Measurements from ENCODE around the gene VPS35L.

Gene VPS35L

GRCh38 chr16:19703172-19703889 lies 147.8 kb downstream of the VPS35L start:
- H3K9me2 ChIP-seq (replicated peaks; ENCODE audit: control insufficient read depth, low read length) = no peaks in the 10 kb centered on the region
- H3K4me2 ChIP-seq (ENCODE audit: low read length) = no peak overlapping the region
- no peaks in the 10 kb centered on the region for H3K9me3 ChIP-seq (ENCODE audit: control insufficient read depth, insufficient read depth, low read length)
- H3K36me3 ChIP-seq (ENCODE audit: control insufficient read depth, low read length) = peaks cover 81% of the 10 kb centered on the region
- H3K4me3 ChIP-seq (ENCODE audit: low read length) = no peak overlapping the region
- no peaks in the 10 kb centered on the region for H3K27me3 ChIP-seq (ENCODE audit: control insufficient read depth, low read length)
- H3K27ac ChIP-seq (ENCODE audit: low read depth, low read length) = no peak overlapping the region
- TF ChIP-seq CTCF (IDR thresholded peaks at IDR 0.05; ENCODE audit: low read depth, low read length, poor library complexity, severe bottlenecking) = no peak
- TF ChIP-seq EZH2phosphoT487 (IDR thresholded peaks at IDR 0.05; ENCODE audit: borderline replicate concordance, low read length) = no peak
- no peaks in the 10 kb centered on the region for H3K4me1 ChIP-seq (ENCODE audit: control insufficient read depth, low read length)
- no peaks in the 10 kb centered on the region for H4K20me1 ChIP-seq (ENCODE audit: control insufficient read depth, insufficient read depth, low read depth, low read length)
- peaks cover 2% of the 10 kb centered on the region; the same call in 1 of the 2 replicates for H3K79me2 ChIP-seq (ENCODE audit: control insufficient read depth, low read length)
- H3F3A ChIP-seq (ENCODE audit: control insufficient read depth, insufficient read depth) = no peaks in the 10 kb centered on the region

GRCh38 chr16:19704321-19705145 lies 149.0 kb downstream of the VPS35L start:
- H3K27me3 ChIP-seq (ENCODE audit: control insufficient read depth, low read length) = no peaks in the 10 kb centered on the region
- H3F3A ChIP-seq (ENCODE audit: control insufficient read depth, insufficient read depth) = no peaks in the 10 kb centered on the region
- TF ChIP-seq EZH2phosphoT487 (IDR thresholded peaks at IDR 0.05; ENCODE audit: borderline replicate concordance, low read length) (no peak), CTCF (IDR thresholded peaks at IDR 0.05; ENCODE audit: low read depth, low read length, poor library complexity, severe bottlenecking) (no peak)
- H3K27ac ChIP-seq (ENCODE audit: low read depth, low read length) = no peak overlapping the region
- H3K79me2 ChIP-seq (ENCODE audit: control insufficient read depth, low read length) = peaks cover 2% of the 10 kb centered on the region; the same call in 1 of the 2 replicates
- no peaks in the 10 kb centered on the region for H4K20me1 ChIP-seq (ENCODE audit: control insufficient read depth, insufficient read depth, low read depth, low read length)
- H3K36me3 ChIP-seq (ENCODE audit: control insufficient read depth, low read length) = peaks cover 82% of the 10 kb centered on the region
- no peaks in the 10 kb centered on the region for H3K4me1 ChIP-seq (ENCODE audit: control insufficient read depth, low read length)
- no peak overlapping the region for H3K4me2 ChIP-seq (ENCODE audit: low read length)
- no peaks in the 10 kb centered on the region for H3K9me3 ChIP-seq (ENCODE audit: control insufficient read depth, insufficient read depth, low read length)
- H3K4me3 ChIP-seq (ENCODE audit: low read length) = no peak overlapping the region
- H3K9me2 ChIP-seq (replicated peaks; ENCODE audit: control insufficient read depth, low read length) = no peaks in the 10 kb centered on the region

- Histone ChIP-seq H3K27me3 (ENCODE audit: control insufficient read depth, low read length) (no peaks in the 10 kb centered on the region), H3K9me2 (replicated peaks; ENCODE audit: control insufficient read depth, low read length) (no peaks in the 10 kb centered on the region), H4K20me1 (ENCODE audit: control insufficient read depth, insufficient read depth, low read depth, low read length) (no peaks in the 10 kb centered on the region), H3K9me3 (ENCODE audit: control insufficient read depth, insufficient read depth, low read length) (no peaks in the 10 kb centered on the region), H3K79me2 (ENCODE audit: control insufficient read depth, low read length) (peaks cover 2% of the 10 kb centered on the region; the same call in 1 of the 2 replicates), H3K27ac (ENCODE audit: low read depth, low read length) (no peak overlapping the region), H3K4me3 (ENCODE audit: low read length) (no peak overlapping the region), H3F3A (ENCODE audit: control insufficient read depth, insufficient read depth) (no peaks in the 10 kb centered on the region), H3K36me3 (ENCODE audit: control insufficient read depth, low read length) (peaks cover 84% of the 10 kb centered on the region), H3K4me2 (ENCODE audit: low read length) (no peak overlapping the region), H3K4me1 (ENCODE audit: control insufficient read depth, low read length) (no peaks in the 10 kb centered on the region)
- TF ChIP-seq CTCF (IDR thresholded peaks at IDR 0.05; ENCODE audit: low read depth, low read length, poor library complexity, severe bottlenecking) = no peak
- no peak for TF ChIP-seq EZH2phosphoT487 (IDR thresholded peaks at IDR 0.05; ENCODE audit: borderline replicate concordance, low read length)
These were observed 149.6 kb downstream of the VPS35L start for GRCh38 chr16:19705146-19705501.

All from DOHH2 (cell line).